NCI-H187 (cell line): ENCODE measurements around the gene PRR27.
"Not testable (repeated sequence)": the region's sequence is repeated elsewhere in the genome, so short reads cannot be mapped to it uniquely, and the experiment has no call there.

ENCODE experiments used
- DNase-seq, 2 experiments: peaks; one replicate each; lab custom pipeline; 2025; lab: John Stamatoyannopoulos, UW

The PRR27 gene

DNA sequence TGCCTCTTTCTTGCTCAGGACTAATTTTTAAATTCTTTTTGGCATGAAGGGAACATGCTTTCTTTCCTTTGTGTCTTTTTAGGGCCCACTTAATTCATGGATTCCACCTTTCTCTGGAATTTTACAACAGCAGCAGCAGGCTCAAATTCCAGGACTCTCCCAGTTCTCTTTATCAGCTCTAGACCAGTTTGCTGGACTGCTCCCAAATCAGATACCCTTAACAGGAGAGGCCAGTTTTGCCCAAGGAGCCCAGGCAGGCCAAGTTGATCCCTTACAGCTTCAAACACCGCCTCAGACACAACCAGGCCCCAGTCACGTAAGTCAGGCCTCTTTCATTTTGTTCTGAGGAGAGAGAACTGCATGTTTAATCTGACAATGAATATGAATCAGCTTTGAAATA lies 43.8 kb downstream of the PRR27 start:
- DNase-seq = no peak

DNA sequence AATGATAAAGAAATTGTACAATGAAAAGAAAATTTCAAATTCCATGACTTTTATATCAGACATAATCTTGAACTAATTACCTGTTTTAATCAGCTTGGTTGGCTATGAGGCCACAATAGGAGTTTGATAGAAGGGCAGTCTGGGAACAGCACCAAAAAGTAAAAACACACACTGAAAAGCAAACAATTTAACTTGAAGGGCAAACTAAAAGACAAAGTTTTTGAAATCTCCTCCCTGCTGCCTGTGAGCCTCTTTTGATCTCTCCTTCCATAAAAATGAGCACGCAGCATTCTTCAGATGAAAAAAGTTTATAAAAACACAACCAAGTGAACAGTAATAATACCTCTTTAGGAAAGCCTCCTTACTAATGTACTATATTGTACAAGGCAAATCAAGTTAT lies 49.6 kb downstream of the PRR27 start:
- no peak for DNase-seq

DNA sequence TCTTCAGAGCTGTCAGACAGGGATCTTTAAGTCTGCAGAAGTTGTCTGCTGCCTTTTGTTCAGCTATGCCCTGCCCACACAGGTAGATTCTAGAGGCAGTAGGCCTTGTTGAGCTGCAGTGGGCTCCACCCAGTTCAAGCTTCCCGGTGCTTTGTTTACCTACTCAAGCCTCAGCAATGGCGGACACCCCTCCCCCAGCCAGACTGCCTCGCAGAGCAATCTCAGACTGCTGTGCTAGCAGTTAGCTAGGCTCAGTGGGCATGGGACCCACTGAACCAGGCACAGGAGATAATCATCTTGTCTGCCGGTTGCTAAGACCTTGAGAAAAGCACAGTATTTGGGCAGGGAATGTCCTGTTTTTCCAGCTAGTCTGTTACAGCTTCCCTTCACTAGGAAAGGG lies 58.7 kb downstream of the PRR27 start:
- not testable (repeated sequence) for DNase-seq
